Right lobe of liver (tissue), 4 donors: ENCODE measurements around the gene SCYL1.

Experiments used
- CTCF ChIP-seq, 4 donors: fragments of 200-600 bp in 3 of 4; fragments of 450-650 bp in 1 of 4; IDR thresholded peaks; one replicate each; pipeline versions ENCODE4 v1.5.1 to v1.8.0; 2016 to 2022; ENCODE audit warnings: antibody characterized with exemption in 4 of 4, mild to moderate bottlenecking in 2 of 4
- POLR2A ChIP-seq: fragments of 450-650 bp; IDR thresholded peaks from one replicate; pipeline ENCODE4 v1.6.1; 2017; ENCODE audit warnings: antibody characterized with exemption, mild to moderate bottlenecking
- donor health status: DM: no; HTN: no; CAD: no.
- donor health status: DM: no; HTN: no; CAD: no.
- donor health status: DM: no; HTN: yes; CAD: no.

GRCh38 chr11:65548395-65548794 lies 23.5 kb downstream of the SCYL1 start:
- TF ChIP-seq POLR2A (no peak), CTCF (IDR thresholded peaks at IDR 0.05) (no peak)
